HuH-7.5 (cell line): ENCODE results near the gene ESPL1.

Experiments
- DNase-seq: peaks from one replicate; pipeline ENCODE4 v3.0.0; 2011; ENCODE audit warnings: low spot score

The ESPL1 gene

GRCh38 chr12:53231921-53232645 is 36.0 kb upstream of the ESPL1 start, which contains the start of gene RARG:
Gene RARG, minus strand, starts transcription at chr12:53232209. Its CDS starts 4,664 bp downstream, at chr12:53227545.
- no peak for DNase-seq

GRCh38 chr12:53232646-53233461 is 35.2 kb upstream of the ESPL1 start:
- peak; percentile 62 for DNase-seq

GRCh38 chr12:53233671-53234121 is 34.4 kb upstream of the ESPL1 start:
- DNase-seq = no peak

- DNase-seq = no peak
These were observed 33.7 kb upstream of the ESPL1 start for GRCh38 chr12:53234271-53234914.

- no peak for DNase-seq
These were observed 32.9 kb upstream of the ESPL1 start for GRCh38 chr12:53235164-53235563.

- DNase-seq = no peak
These were observed 32.2 kb upstream of the ESPL1 start for GRCh38 chr12:53235742-53236442.

- DNase-seq = no peak
These were observed 31.5 kb upstream of the ESPL1 start for GRCh38 chr12:53236443-53237111.

GRCh38 chr12:53239643-53240258 is 28.3 kb upstream of the ESPL1 start:
- DNase-seq = no peak

- DNase-seq = no peak
These were observed 26.3 kb upstream of the ESPL1 start for GRCh38 chr12:53241623-53242412.

- DNase-seq = no peak
These were observed 23.8 kb upstream of the ESPL1 start for GRCh38 chr12:53244337-53244736.

GRCh38 chr12:53245286-53245685 is 22.8 kb upstream of the ESPL1 start:
- no peak for DNase-seq

- DNase-seq = peak; percentile 91
These were observed 16.4 kb upstream of the ESPL1 start for GRCh38 chr12:53251477-53252348.

GRCh38 chr12:53252349-53252916 is 15.7 kb upstream of the ESPL1 start:
- DNase-seq = peak; percentile 51

GRCh38 chr12:53253298-53253697 is 14.8 kb upstream of the ESPL1 start:
- DNase-seq = no peak

- DNase-seq = no peak
These were observed 13.1 kb upstream of the ESPL1 start for GRCh38 chr12:53254816-53255545.

- DNase-seq = no peak
These were observed 12.1 kb upstream of the ESPL1 start for GRCh38 chr12:53255996-53256395.

- DNase-seq = no peak
These were observed 9.3 kb upstream of the ESPL1 start for GRCh38 chr12:53258541-53259539.
